ENCODE measurements around the gene SLC8A1. TPM values are rescaled to one million over a fixed set of nuclear protein-coding genes. Genes with fewer than 3 reads are reported as not detected.

The SLC8A1 gene
- total and polyA plus RNA-seq, 8 donors: 5.4 to 39.7 (median 6.6) TPM

- H3K4me3 ChIP-seq: no peak overlapping the region
- ATAC-seq: peak; percentile 31
- TF ChIP-seq CTCF (IDR thresholded peaks at IDR 0.05): no peak
- no peak for DNase-seq
- intact Hi-C loops (cut with DNase I): no loop called here
- no peak overlapping the region for H3K27ac ChIP-seq
- H3K27me3 ChIP-seq: no peaks in the 10 kb centered on the region
- H3K4me1 ChIP-seq: no peaks in the 10 kb centered on the region
- no peaks in the 10 kb centered on the region for H3K9me3 ChIP-seq
- no peaks in the 10 kb centered on the region for H3K36me3 ChIP-seq
These were observed 249.0 kb downstream of the SLC8A1 start for GRCh38 chr2:40202798-40203400.

- Histone ChIP-seq H3K4me1 (no peaks in the 10 kb centered on the region), H3K36me3 (no peaks in the 10 kb centered on the region), H3K9me3 (no peaks in the 10 kb centered on the region), H3K27me3 (no peaks in the 10 kb centered on the region), H3K4me3 (no peak overlapping the region), H3K27ac (no peak overlapping the region)
- TF ChIP-seq CTCF (IDR thresholded peaks at IDR 0.05): no peak
- ATAC-seq (peak; percentile 34), DNase-seq (no peak)
- intact Hi-C loops (cut with DNase I): no loop called here
These were observed 250.5 kb downstream of the SLC8A1 start for GRCh38 chr2:40201425-40201824.

- ATAC-seq: no peak
- no peak for DNase-seq
- H3K27me3 ChIP-seq: no peaks in the 10 kb centered on the region
- no peak overlapping the region for H3K4me3 ChIP-seq
- H3K27ac ChIP-seq: no peak overlapping the region
- no peaks in the 10 kb centered on the region for H3K9me3 ChIP-seq
- no peaks in the 10 kb centered on the region for H3K36me3 ChIP-seq
- TF ChIP-seq CTCF (IDR thresholded peaks at IDR 0.05): no peak
- no peaks in the 10 kb centered on the region for H3K4me1 ChIP-seq
- intact Hi-C loops (cut with DNase I): no loop called here
These were observed 251.4 kb downstream of the SLC8A1 start for GRCh38 chr2:40200366-40200915.

GRCh38 chr2:40199771-40200170 lies 252.1 kb downstream of the SLC8A1 start:
- no peaks in the 10 kb centered on the region for H3K9me3 ChIP-seq
- H3K4me1 ChIP-seq: no peaks in the 10 kb centered on the region
- no peak overlapping the region for H3K4me3 ChIP-seq
- no peak for TF ChIP-seq CTCF (IDR thresholded peaks at IDR 0.05)
- intact Hi-C loops (cut with DNase I): no loop called here
- no peaks in the 10 kb centered on the region for H3K36me3 ChIP-seq
- H3K27ac ChIP-seq: no peak overlapping the region
- DNase-seq: peak in 2 of 4 donors; percentile 9 to 14
- no peaks in the 10 kb centered on the region for H3K27me3 ChIP-seq
- ATAC-seq: no peak

GRCh38 chr2:40197121-40197520 lies 254.8 kb downstream of the SLC8A1 start:
- Histone ChIP-seq H3K27me3 (no peaks in the 10 kb centered on the region), H3K9me3 (no peaks in the 10 kb centered on the region), H3K27ac (no peak overlapping the region), H3K4me1 (no peaks in the 10 kb centered on the region), H3K4me3 (no peak overlapping the region), H3K36me3 (no peaks in the 10 kb centered on the region)
- no peak for TF ChIP-seq CTCF (IDR thresholded peaks at IDR 0.05)
- no peak for ATAC-seq
- no peak for DNase-seq
- intact Hi-C loops (cut with DNase I): no loop called here

Measured in left lung (tissue), 10 donors.